Neural cell (in vitro differentiated cells): ENCODE measurements around the gene SLC18A3. TPM values are rescaled to one million over a fixed set of nuclear protein-coding genes. Genes with fewer than 3 reads are reported as not detected.

ENCODE experiments used
- H2AFZ ChIP-seq: fragments of 200-600, 300-800 bp; sonication (generic), shearing (Covaris generic); 2 replicates; pipeline ENCODE4 v1.6.0; 2014; ENCODE audit warnings: low read depth, mild to moderate bottlenecking, antibody characterized with exemption, low read length, moderate library complexity
- H3F3A ChIP-seq: fragments of 200-600 bp; shearing (Covaris generic); 2 replicates; pipeline ENCODE4 v1.6.1; 2016; ENCODE audit warnings: mild to moderate bottlenecking, moderate library complexity, mixed read lengths, antibody characterized with exemption, low read length; ENCODE audit not compliant: insufficient read depth, poor library complexity, severe bottlenecking
- H3K27ac ChIP-seq: fragments of 200-600, 300-800 bp; sonication (generic), shearing (Covaris generic); 2 replicates; pipeline ENCODE4 v1.5.1; 2014; ENCODE audit warnings: mild to moderate bottlenecking, low read length, moderate library complexity
- H3K27me3 ChIP-seq: fragments of 300-800, 200-600 bp; sonication (generic), shearing (Covaris generic); 2 replicates; pipeline ENCODE4 v1.6.0; 2014; ENCODE audit warnings: mild to moderate bottlenecking, low read depth, low read length, moderate library complexity; ENCODE audit not compliant: insufficient read depth
- H3K36me3 ChIP-seq: fragments of 300-800, 200-600 bp; sonication (generic), shearing (Covaris generic); 2 replicates; pipeline ENCODE4 v1.5.1; 2014; ENCODE audit warnings: mild to moderate bottlenecking, antibody characterized with exemption, low read length, moderate library complexity; ENCODE audit not compliant: insufficient read depth
- H3K4me2 ChIP-seq: fragments of 300-800, 200-600 bp; sonication (generic), shearing (Covaris generic); 2 replicates; pipeline ENCODE4 v1.6.0; 2014; ENCODE audit warnings: mild to moderate bottlenecking, low read length
- H3K4me3 ChIP-seq: fragments of 300-800, 200-600 bp; sonication (generic), shearing (Covaris generic); 2 replicates; pipeline ENCODE4 v1.5.1; 2014; ENCODE audit warnings: mild to moderate bottlenecking, low read length, moderate library complexity
- H3K79me2 ChIP-seq: fragments of 200-600 bp; shearing (Covaris generic); replicated peaks from 2 replicates; pipeline ENCODE4 v1.6.0; 2014; ENCODE audit warnings: mild to moderate bottlenecking, low read length, moderate library complexity; ENCODE audit not compliant: insufficient read depth
- H3K9ac ChIP-seq: fragments of 300-800, 200-600 bp; sonication (generic), shearing (Covaris generic); 2 replicates; pipeline ENCODE4 v1.6.1; 2016; ENCODE audit warnings: mild to moderate bottlenecking, low read length, mixed read lengths
- H3K9me2 ChIP-seq: fragments of 200-600 bp; shearing (Covaris generic); 2 replicates; pipeline ENCODE4 v1.6.1; 2016; ENCODE audit warnings: mild to moderate bottlenecking, low read length, mixed read lengths; ENCODE audit not compliant: insufficient read depth
- H3K9me3 ChIP-seq: fragments of 200-600, 300-800 bp; sonication (generic), shearing (Covaris generic); 2 replicates; pipeline ENCODE4 v1.6.1; 2016; ENCODE audit warnings: mild to moderate bottlenecking, mixed run types, low read length, moderate library complexity, mixed read lengths
- H4K20me1 ChIP-seq: fragments of 200-600 bp; shearing (Covaris generic); 2 replicates; pipeline ENCODE4 v1.6.1; 2016; ENCODE audit warnings: mild to moderate bottlenecking, mixed run types; ENCODE audit not compliant: insufficient read depth
- CTCF ChIP-seq: fragments of 450-650 bp; IDR thresholded peaks from 2 replicates; pipeline ENCODE4 v1.5.1; 2014; ENCODE audit warnings: antibody characterized with exemption, mild to moderate bottlenecking, moderate library complexity; ENCODE audit not compliant: poor library complexity, severe bottlenecking
- EP300 ChIP-seq: fragments of 450-650 bp; conservative IDR thresholded peaks from 2 replicates; pipeline ENCODE4 v1.6.1; 2014; ENCODE audit warnings: antibody characterized with exemption, mild to moderate bottlenecking, moderate library complexity; ENCODE audit not compliant: poor library complexity, severe bottlenecking
- EZH2 ChIP-seq: fragments of 200-600, 300-800 bp; shearing (Covaris generic), sonication (generic); IDR thresholded peaks from 2 replicates; pipeline ENCODE4 v1.6.1; 2014; ENCODE audit warnings: antibody characterized with exemption, low read length, borderline replicate concordance, mild to moderate bottlenecking; ENCODE audit not compliant: insufficient read depth, poor library complexity, severe bottlenecking
- MXI1 ChIP-seq: fragments of 450-650 bp; conservative IDR thresholded peaks from 2 replicates; pipeline ENCODE4 v1.6.1; 2014; ENCODE audit warnings: antibody characterized with exemption, mild to moderate bottlenecking; ENCODE audit not compliant: poor library complexity, severe bottlenecking
- POLR2AphosphoS5 ChIP-seq: IDR thresholded peaks from 2 replicates; pipeline ENCODE4 v1.6.1; 2012
- RAD21 ChIP-seq: fragments of 450-650 bp; conservative IDR thresholded peaks from 2 replicates; pipeline ENCODE4 v1.6.1; 2014; ENCODE audit warnings: antibody characterized with exemption, mild to moderate bottlenecking, moderate library complexity
- REST ChIP-seq: IDR thresholded peaks from 2 replicates; pipeline ENCODE4 v1.6.1; 2012; ENCODE audit warnings: borderline replicate concordance
- SMC3 ChIP-seq: fragments of 450-650 bp; conservative IDR thresholded peaks from 2 replicates; pipeline ENCODE4 v1.6.1; 2014; ENCODE audit warnings: antibody characterized with exemption, mild to moderate bottlenecking, moderate library complexity; ENCODE audit not compliant: poor library complexity
- TAF1 ChIP-seq: IDR thresholded peaks from 2 replicates; pipeline ENCODE4 v1.6.1; 2012; ENCODE audit warnings: low read depth
- polyA plus RNA-seq: library from polyadenylated mRNA; depleted of rRNA; stranded (reverse); fragments of >200 nt; gene quantifications from 2 replicates; pipeline ENCODE4 v1.2.3, GENCODE V29; 2014

Gene SLC18A3
- polyA plus RNA-seq, 1 donor from 2014 or later, result not detected

DNA sequence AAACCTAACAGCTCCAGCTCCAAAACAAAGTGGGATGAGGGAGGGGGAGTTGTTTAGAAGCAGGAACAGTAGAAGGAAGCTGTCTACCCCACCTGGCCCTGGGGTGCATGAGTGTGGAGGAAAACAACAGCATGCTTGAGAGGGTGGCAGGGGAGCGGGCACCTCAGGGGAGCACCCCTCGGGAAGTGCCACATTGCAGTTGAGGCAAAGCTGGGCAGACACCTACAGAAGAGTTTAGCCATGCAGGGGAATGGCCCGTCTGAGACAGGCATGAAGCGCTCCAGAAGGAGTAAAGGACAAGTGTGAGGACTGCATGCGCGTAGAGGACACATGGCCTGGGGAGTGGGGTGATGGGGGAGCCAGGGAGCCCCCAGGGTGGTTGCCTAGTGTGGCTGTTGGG is 21.9 kb downstream of the SLC18A3 start:
- Histone ChIP-seq H2AFZ (no peak overlapping the region), H3K4me2 (no peak overlapping the region), H3F3A (no peaks in the 10 kb centered on the region), H3K27me3 (no peaks in the 10 kb centered on the region), H3K9me2 (no peaks in the 10 kb centered on the region), H3K36me3 (no peaks in the 10 kb centered on the region), H3K9ac (no peak overlapping the region), H3K9me3 (no peaks in the 10 kb centered on the region), H3K4me3 (no peak overlapping the region), H3K27ac (no peak overlapping the region), H4K20me1 (no peaks in the 10 kb centered on the region), H3K79me2 (no peaks in the 10 kb centered on the region)
- TF ChIP-seq RAD21, result no peak
- TF ChIP-seq REST, result no peak
- no peak for TF ChIP-seq SMC3
- no peak for TF ChIP-seq POLR2AphosphoS5
- no peak for TF ChIP-seq CTCF
- no peak for TF ChIP-seq MXI1
- no peak for TF ChIP-seq TAF1
- TF ChIP-seq EP300, result no peak
- no peak for TF ChIP-seq EZH2

GRCh38 chr10:49632406-49633317 is 22.6 kb downstream of the SLC18A3 start:
- Histone ChIP-seq H3K79me2 (no peaks in the 10 kb centered on the region), H3K27me3 (no peaks in the 10 kb centered on the region), H3F3A (no peaks in the 10 kb centered on the region), H3K9me2 (no peaks in the 10 kb centered on the region), H3K9ac (no peak overlapping the region), H3K27ac (no peak overlapping the region), H3K4me3 (no peak overlapping the region), H4K20me1 (no peaks in the 10 kb centered on the region), H3K4me2 (no peak overlapping the region), H3K36me3 (no peaks in the 10 kb centered on the region), H3K9me3 (no peaks in the 10 kb centered on the region), H2AFZ (no peak overlapping the region)
- no peak for TF ChIP-seq CTCF
